BJ (cell line): ENCODE results near the gene FBLIM1. TPM values are rescaled to one million over a fixed set of nuclear protein-coding genes. Genes with fewer than 3 reads are reported as not detected.
"Not testable (repeated sequence)": the region's sequence is repeated elsewhere in the genome, so short reads cannot be mapped to it uniquely, and the experiment has no call there.

ENCODE experiments used
- CTCF ChIA-PET: fragments of 350-600 bp; formaldehyde crosslinking; extraction: SDS; loops from one replicate; lab custom pipeline; 2021; ENCODE audit warnings: antibody characterized with exemption, inconsistent platforms; lab: Yijun Ruan, JAX
- POLR2A ChIA-PET: fragments of 300-600 bp; sonication (Branson Sonifier 250); formaldehyde crosslinking; extraction: SDS; loops from one replicate; lab custom pipeline; 2021; ENCODE audit warnings: antibody characterized with exemption; lab: Charles Lee
- DNase-seq: peaks from one replicate; pipeline ENCODE4 v3.0.0-alpha.2; 2011; ENCODE audit warnings: low read depth
- H3K27me3 ChIP-seq: 2 replicates; pipeline ENCODE4 v1.6.0; 2011; ENCODE audit warnings: low read length; ENCODE audit not compliant: control insufficient read depth, insufficient read depth
- H3K36me3 ChIP-seq: 2 replicates; pipeline ENCODE4 v1.5.1; 2011; ENCODE audit warnings: low read length; ENCODE audit not compliant: control insufficient read depth, insufficient read depth
- H3K4me3 ChIP-seq: 2 replicates; pipeline ENCODE4 v1.5.1; 2011; ENCODE audit warnings: low read depth, mild to moderate bottlenecking, control low read depth, low read length
- polyA plus RNA-seq: library from polyadenylated mRNA; depleted of rRNA; stranded (reverse); fragments of >200 nt; gene quantifications from 2 replicates; pipeline ENCODE4 v1.2.3, GENCODE V29; 2011
- TF ChIP-seq, protein P1 (sequence below): IDR thresholded peaks from 2 replicates; pipeline ENCODE4 v1.5.1; 2011; ENCODE audit warnings: low read depth, mild to moderate bottlenecking, control low read depth, inconsistent platforms, low read length, moderate library complexity; ENCODE audit not compliant: insufficient read depth

The FBLIM1 gene
- polyA plus RNA-seq, 1 experiment, result 254 TPM

- Histone ChIP-seq H3K27me3 (no peaks in the 10 kb centered on the region), H3K36me3 (no peaks in the 10 kb centered on the region), H3K4me3 (no peak overlapping the region)
- TF ChIP-seq, protein P1, sequence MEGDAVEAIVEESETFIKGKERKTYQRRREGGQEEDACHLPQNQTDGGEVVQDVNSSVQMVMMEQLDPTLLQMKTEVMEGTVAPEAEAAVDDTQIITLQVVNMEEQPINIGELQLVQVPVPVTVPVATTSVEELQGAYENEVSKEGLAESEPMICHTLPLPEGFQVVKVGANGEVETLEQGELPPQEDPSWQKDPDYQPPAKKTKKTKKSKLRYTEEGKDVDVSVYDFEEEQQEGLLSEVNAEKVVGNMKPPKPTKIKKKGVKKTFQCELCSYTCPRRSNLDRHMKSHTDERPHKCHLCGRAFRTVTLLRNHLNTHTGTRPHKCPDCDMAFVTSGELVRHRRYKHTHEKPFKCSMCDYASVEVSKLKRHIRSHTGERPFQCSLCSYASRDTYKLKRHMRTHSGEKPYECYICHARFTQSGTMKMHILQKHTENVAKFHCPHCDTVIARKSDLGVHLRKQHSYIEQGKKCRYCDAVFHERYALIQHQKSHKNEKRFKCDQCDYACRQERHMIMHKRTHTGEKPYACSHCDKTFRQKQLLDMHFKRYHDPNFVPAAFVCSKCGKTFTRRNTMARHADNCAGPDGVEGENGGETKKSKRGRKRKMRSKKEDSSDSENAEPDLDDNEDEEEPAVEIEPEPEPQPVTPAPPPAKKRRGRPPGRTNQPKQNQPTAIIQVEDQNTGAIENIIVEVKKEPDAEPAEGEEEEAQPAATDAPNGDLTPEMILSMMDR, result no peak
- ChIA-PET CTCF (no interaction called here), POLR2A (no interaction called here)
- DNase-seq, result no peak
These were observed 68.4 kb downstream of the FBLIM1 start for GRCh38 chr1:15826810-15827507.

DNA sequence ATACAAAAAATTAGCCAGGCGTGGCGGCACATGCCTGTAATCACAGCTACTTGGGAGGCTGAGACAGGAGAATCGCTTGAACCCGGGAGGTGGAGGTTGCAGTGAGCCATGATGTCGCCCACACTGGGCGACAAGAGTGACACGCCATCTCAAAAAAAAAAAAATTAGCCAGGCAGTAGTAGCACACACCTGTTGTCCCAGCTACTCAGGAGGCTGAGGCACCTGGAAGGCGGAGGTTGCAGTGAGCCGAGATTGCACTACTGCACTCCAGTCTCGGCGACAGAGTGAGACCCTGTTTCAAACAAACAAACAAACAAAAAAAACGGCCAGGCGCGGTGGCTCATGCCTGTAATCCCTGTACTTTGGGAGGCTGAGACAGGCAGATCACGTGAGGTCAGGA lies 69.0 kb downstream of the FBLIM1 start:
- DNase-seq, POLR2A ChIA-PET, H3K36me3 ChIP-seq, H3K27me3 ChIP-seq, H3K4me3 ChIP-seq, CTCF ChIA-PET: not testable (repeated sequence)

DNA sequence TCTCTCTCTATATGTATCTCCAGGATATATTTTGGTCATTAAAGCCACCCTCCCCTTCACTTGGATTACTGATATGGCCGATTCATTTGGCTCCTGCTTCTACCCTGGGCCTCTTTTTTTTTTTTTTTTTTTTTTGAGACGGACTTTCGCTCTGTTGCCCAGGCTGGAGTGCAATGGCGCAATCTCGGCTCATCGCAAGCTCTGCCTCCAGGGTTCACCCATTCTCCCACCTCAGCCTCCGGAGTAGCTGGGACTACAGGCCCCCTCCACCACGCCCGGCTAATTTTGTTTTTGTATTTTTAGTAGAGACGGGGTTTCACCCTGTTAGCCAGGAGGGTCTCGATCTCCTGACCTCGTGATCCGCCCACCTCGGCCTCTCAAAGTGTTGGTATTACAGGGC lies 70.3 kb downstream of the FBLIM1 start:
- POLR2A ChIA-PET, H3K4me3 ChIP-seq, H3K36me3 ChIP-seq, DNase-seq, H3K27me3 ChIP-seq: not testable (repeated sequence)
- CTCF ChIA-PET, result interaction anchor here (1.6 kb wide), 1 partner anchor 13 kb away, joined by 4 read pairs; no protein-coding TSS in a partner anchor

DNA sequence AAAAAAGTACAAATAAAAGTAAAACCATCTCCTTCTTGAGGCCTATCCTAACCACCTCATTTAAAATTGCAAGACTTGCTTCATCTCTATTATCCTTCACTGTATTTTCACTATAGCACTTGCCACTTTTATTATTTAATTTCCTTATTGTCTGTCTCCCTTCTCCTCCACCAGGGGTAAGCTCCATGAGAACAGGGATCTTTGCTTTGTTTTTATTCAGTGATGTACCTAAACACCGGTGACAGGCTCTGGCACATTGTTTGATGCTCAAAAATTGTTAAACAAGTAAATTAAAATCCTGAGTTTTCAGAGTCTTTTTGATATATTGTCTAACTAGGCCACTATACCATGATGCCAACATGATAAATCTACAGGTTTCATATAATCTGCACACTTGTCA lies 71.7 kb downstream of the FBLIM1 start:
- no peak for DNase-seq
- no peaks in the 10 kb centered on the region for H3K36me3 ChIP-seq
- H3K4me3 ChIP-seq, result no peak overlapping the region
- no peaks in the 10 kb centered on the region for H3K27me3 ChIP-seq
- POLR2A ChIA-PET, result no interaction called here
- CTCF ChIA-PET, result interaction anchor here (1.1 to 1.6 kb wide), 2 partner anchors 15 to 178 kb away, joined by 3 to 4 read pairs; no protein-coding TSS in a partner anchor
- TF ChIP-seq, protein P1, result no peak

DNA sequence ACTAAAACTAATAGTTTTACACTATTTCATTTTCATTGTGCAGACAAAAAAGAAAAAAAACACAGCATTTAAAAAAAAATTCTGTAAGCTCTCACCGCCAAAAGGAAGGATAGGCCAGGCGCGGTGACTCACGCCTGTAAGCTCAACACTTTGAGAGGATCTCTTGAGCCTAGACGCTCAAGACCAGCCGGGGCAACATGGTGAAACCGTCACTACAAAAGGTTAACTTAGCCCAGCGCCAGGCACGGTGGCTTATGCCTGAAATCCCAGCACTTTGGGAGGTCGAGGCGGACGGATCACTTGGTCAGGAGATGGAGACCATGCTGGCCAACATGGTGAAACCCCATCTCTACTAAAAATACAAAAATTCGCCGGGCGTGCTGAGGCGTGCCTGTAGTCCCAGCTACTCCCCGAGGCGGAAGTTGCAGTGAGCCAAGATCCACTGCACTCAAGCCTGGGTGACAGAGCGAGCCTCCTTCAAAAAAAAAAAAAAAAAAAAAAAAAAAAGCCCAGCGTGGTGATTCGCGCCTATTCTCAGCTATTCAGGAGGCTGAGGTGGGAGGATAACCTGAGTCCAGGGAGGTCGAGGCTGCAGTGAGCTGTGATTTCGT lies 74.6 kb downstream of the FBLIM1 start:
- DNase-seq, result no peak
- Histone ChIP-seq H3K4me3 (peak overlapping the region; percentile 88), H3K27me3 (no peaks in the 10 kb centered on the region), H3K36me3 (no peaks in the 10 kb centered on the region)
- ChIA-PET CTCF (interaction anchor here (0.6 to 1.4 kb wide), 3 partner anchors 10 to 162 kb away, joined by 3 to 4 read pairs (median 4); no protein-coding TSS in a partner anchor), POLR2A (interaction anchor here (0.7 to 1.2 kb wide), 3 partner anchors 18 to 37 kb away, joined by 13 to 25 read pairs (median 15); no protein-coding TSS in a partner anchor)
- TF ChIP-seq, protein P1, result no peak

GRCh38 chr1:15833842-15834405 lies 75.3 kb downstream of the FBLIM1 start:
- TF ChIP-seq, protein P1, result no peak
- no peaks in the 10 kb centered on the region for H3K27me3 ChIP-seq
- CTCF ChIA-PET, result interaction anchor here (1.1 to 1.3 kb wide), 2 partner anchors 19 to 161 kb away, joined by 3 to 4 read pairs; no protein-coding TSS in a partner anchor
- DNase-seq, result peak; percentile 58
- POLR2A ChIA-PET, result interaction anchor here (0.7 to 1.2 kb wide), 4 partner anchors 17 to 38 kb away, joined by 3 to 25 read pairs (median 14); no protein-coding TSS in a partner anchor
- no peaks in the 10 kb centered on the region for H3K36me3 ChIP-seq
- H3K4me3 ChIP-seq, result peak overlapping the region; percentile 88
